SK-N-SH (cell line): ENCODE results near the gene HAGH. TPM values are rescaled to one million over a fixed set of nuclear protein-coding genes. Genes with fewer than 3 reads are reported as not detected.
A peak's percentile ranks its signal among the peaks of the same experiment; 100 is the strongest.
"Not testable (repeated sequence)": the region's sequence is repeated elsewhere in the genome, so short reads cannot be mapped to it uniquely, and the experiment has no call there.

Experiments used
- CTCF ChIA-PET: fragments of 300-600, 350-600 bp; formaldehyde crosslinking; extraction: SDS; loops from one replicate; lab custom pipeline; 2021; lab: Yijun Ruan, JAX
- POLR2A ChIA-PET: fragments of 350-600 bp; sonication (Branson Sonifier 250); formaldehyde crosslinking; extraction: SDS; loops from one replicate; lab custom pipeline; 2020; ENCODE audit warnings: antibody characterized with exemption, inconsistent platforms; lab: Yijun Ruan, JAX
- DNase-seq: peaks from one replicate; pipeline ENCODE4 v3.0.0; 2012
- H2AFZ ChIP-seq: fragments of 200-600 bp; sonication (generic); 2 replicates; pipeline ENCODE4 v1.8.1; 2016; ENCODE audit warnings: antibody characterized with exemption, mild to moderate bottlenecking, low read depth
- H3F3A ChIP-seq: fragments of 200-600 bp; sonication (generic); replicated peaks from 2 replicates; pipeline ENCODE3; 2016; ENCODE audit warnings: antibody characterized with exemption, mild to moderate bottlenecking; ENCODE audit not compliant: insufficient read depth
- H3K27ac ChIP-seq, 2 experiments: fragments of 200-500 bp in 1 of 2; fragments of 200-600 bp in 1 of 2; sonication (Bioruptor generic) in 1 of 2; sonication (generic), shearing (Covaris generic) in 1 of 2; 2 replicates each; pipeline versions ENCODE4 v1.5.1 to v1.6.1; 2014 to 2016; ENCODE audit warnings: low read depth in 2 of 2, inconsistent platforms in 1 of 2, low read length in 1 of 2, mild to moderate bottlenecking in 1 of 2, mixed read lengths in 1 of 2
- H3K27me3 ChIP-seq: fragments of 200-600 bp; sonication (generic), shearing (Covaris generic); 2 replicates; pipeline ENCODE4 v1.6.1; 2016; ENCODE audit warnings: mixed run types; ENCODE audit not compliant: insufficient read depth
- H3K36me3 ChIP-seq, 2 experiments: fragments of 200-500 bp in 1 of 2; fragments of 200-600 bp in 1 of 2; sonication (Bioruptor generic) in 1 of 2; sonication (generic) in 1 of 2; replicated peaks in 1 of 2; 2 replicates each; pipeline versions ENCODE3 to v1.5.1; 2014 to 2016; ENCODE audit warnings: low read length in 1 of 2, mild to moderate bottlenecking in 1 of 2; ENCODE audit not compliant: insufficient read depth in 2 of 2, control insufficient read depth in 1 of 2
- H3K4me1 ChIP-seq, 2 experiments: fragments of 200-500 bp in 1 of 2; fragments of 200-600 bp in 1 of 2; sonication (Bioruptor generic) in 1 of 2; sonication (generic), shearing (Covaris generic) in 1 of 2; 2 replicates each; pipeline versions ENCODE4 v1.5.1 to v1.6.1; 2014 to 2016; ENCODE audit warnings: low read depth in 1 of 2, low read length in 1 of 2, mixed run types in 1 of 2; ENCODE audit not compliant: insufficient read depth in 2 of 2, control insufficient read depth in 1 of 2
- H3K4me2 ChIP-seq: fragments of 200-600 bp; sonication (generic), shearing (Covaris generic); 2 replicates; pipeline ENCODE4 v1.6.1; 2017; ENCODE audit warnings: mixed run types
- H3K4me3 ChIP-seq, 2 experiments: fragments of 200-500 bp in 1 of 2; fragments of 200-600 bp in 1 of 2; sonication (Bioruptor generic) in 1 of 2; sonication (generic), shearing (Covaris generic) in 1 of 2; 2 replicates each; pipeline versions ENCODE4 v1.5.1 to v1.8.1; 2014 to 2016; ENCODE audit warnings: low read depth in 2 of 2, inconsistent platforms in 1 of 2, low read length in 1 of 2, mild to moderate bottlenecking in 1 of 2, mixed read lengths in 1 of 2, moderate library complexity in 1 of 2
- H3K79me2 ChIP-seq: fragments of 200-600 bp; sonication (generic); 2 replicates; pipeline ENCODE4 v1.8.1; 2017; ENCODE audit warnings: mild to moderate bottlenecking; ENCODE audit not compliant: insufficient read depth
- H3K9ac ChIP-seq: fragments of 200-600 bp; sonication (generic); 2 replicates; pipeline ENCODE4 v1.6.1; 2017; ENCODE audit warnings: mixed run types
- H3K9me2 ChIP-seq: fragments of 200-600 bp; sonication (generic); 2 replicates; pipeline ENCODE4 v1.6.1; 2017; ENCODE audit warnings: mixed run types
- H3K9me3 ChIP-seq: fragments of 200-600 bp; sonication (generic); 2 replicates; pipeline ENCODE4 v1.6.1; 2017; ENCODE audit warnings: mixed run types, mild to moderate bottlenecking, moderate library complexity
- H4K20me1 ChIP-seq: fragments of 200-600 bp; sonication (generic); 2 replicates; pipeline ENCODE4 v1.6.1; 2017; ENCODE audit warnings: mild to moderate bottlenecking, mixed run types; ENCODE audit not compliant: insufficient read depth
- CHD2 ChIP-seq: fragments of 150-350 bp; IDR thresholded peaks from 2 replicates; pipeline ENCODE4 v1.6.1; 2018; ENCODE audit warnings: low read length; ENCODE audit not compliant: partially characterized antibody
- EP300 ChIP-seq, 2 experiments: IDR thresholded peaks; 2 replicates each; pipeline versions ENCODE4 v1.4.0 to v1.6.1; 2012; ENCODE audit warnings: borderline replicate concordance in 1 of 2, low read depth in 1 of 2, low read length in 1 of 2
- EZH2phosphoT487 ChIP-seq: fragments of 200-600 bp; sonication (generic); IDR thresholded peaks from 2 replicates; pipeline ENCODE4 v1.6.1; 2017; ENCODE audit warnings: low read depth, mixed run types, mild to moderate bottlenecking, antibody characterized with exemption, moderate library complexity, borderline replicate concordance
- GATA2 ChIP-seq: sonication (generic); formaldehyde crosslinking; IDR thresholded peaks from 2 replicates; pipeline ENCODE4 v1.5.0; 2020; ENCODE audit warnings: mild to moderate bottlenecking, missing genetic modification reagents
- IRF3 ChIP-seq: fragments of 150-350 bp; IDR thresholded peaks from 2 replicates; pipeline ENCODE4 v1.6.1; 2016; ENCODE audit warnings: mild to moderate bottlenecking, low read depth, low read length
- MAX ChIP-seq: IDR thresholded peaks from 2 replicates; pipeline ENCODE4 v1.4.0; 2012; ENCODE audit warnings: low read depth
- MXI1 ChIP-seq: IDR thresholded peaks from 2 replicates; pipeline ENCODE4 v1.6.1; 2012; ENCODE audit warnings: mild to moderate bottlenecking, low read depth, low read length, improper control_type of control experiment
- NFIC ChIP-seq: IDR thresholded peaks from 2 replicates; pipeline ENCODE4 v1.4.0; 2012; ENCODE audit warnings: borderline replicate concordance
- NRF1 ChIP-seq: IDR thresholded peaks from 2 replicates; pipeline ENCODE4 v1.6.1; 2012; ENCODE audit warnings: low read depth, mild to moderate bottlenecking, low read length
- PBX3 ChIP-seq: IDR thresholded peaks from 2 replicates; pipeline ENCODE4; 2012
- RXRA ChIP-seq: IDR thresholded peaks from 2 replicates; pipeline ENCODE4 v1.4.0; 2012; ENCODE audit warnings: low read depth, mild to moderate bottlenecking, borderline replicate concordance
- TCF12 ChIP-seq: IDR thresholded peaks from 2 replicates; pipeline ENCODE4 v1.4.0; 2012
- WGBS: methylation state at CpG from one replicate; pipeline ENCODE4 v1.1.6; 2017; ENCODE audit warnings: low lambda C conversion rate; 5-methylcytosine and 5-hydroxymethylcytosine counted together
- polyA plus RNA-seq, 3 experiments: library from polyadenylated mRNA; depleted of rRNA; stranded (reverse); fragments of >200 nt; gene quantifications; 2 replicates each; pipeline ENCODE4 v1.2.3, GENCODE V29; 2012

Gene HAGH
- polyA plus RNA-seq, 1 of the 3 experiments (the other 2 are of a cell fraction) = 138 TPM

- TF ChIP-seq PBX3 (peak; percentile 67), MAX (peak; percentile 95), GATA2 (peak; percentile 33), NRF1 (peak; percentile 22; the same call in 1 of the 2 replicates), RXRA (no peak), MXI1 (peak; percentile 87; the same call in 1 of the 2 replicates), CHD2 (peak; percentile 66), NFIC (no peak), EP300 (IDR thresholded peaks at IDR 0.05; ENCODE audit: borderline replicate concordance in 1 of 2, low read depth in 1 of 2, low read length in 1 of 2) (peak in 1 of 2 experiments; percentile 11; a peak in 1 of 4 replicates), IRF3 (peak; percentile 47), EZH2phosphoT487 (no peak)
Measured at GRCh38 chr16:1826691-1827573, at the start of gene HAGH, which contains the start of gene FAHD1 (continued).

GRCh38 chr16:1876066-1876465, 49.4 kb upstream of the HAGH start:
- H3K9me3 ChIP-seq, H2AFZ ChIP-seq, H3K27ac ChIP-seq, POLR2A ChIA-PET, DNase-seq, H3K9me2 ChIP-seq, H3K36me3 ChIP-seq, H3K27me3 ChIP-seq, H3K4me2 ChIP-seq, H3K9ac ChIP-seq, H3K4me1 ChIP-seq, H3F3A ChIP-seq, H3K4me3 ChIP-seq, H4K20me1 ChIP-seq, H3K79me2 ChIP-seq: not testable (repeated sequence)
- 83% methylated on average over 13 of the region's 13 CpGs for WGBS
- CTCF ChIA-PET = interaction anchor here (1.2 to 7.2 kb wide), 3 partner anchors 12 to 53 kb away, joined by 3 to 42 read pairs (median 8); no protein-coding TSS in a partner anchor

- Histone ChIP-seq H3K36me3 (no peaks in the 10 kb centered on the region), H3K27me3 (peaks cover 9% of the 10 kb centered on the region; the same call in 1 of the 2 replicates), H3K9me3 (no peaks in the 10 kb centered on the region), H3K27ac (no peak overlapping the region), H3K4me2 (no peak overlapping the region), H3K9me2 (no peaks in the 10 kb centered on the region), H2AFZ (no peak overlapping the region), H3F3A (no peaks in the 10 kb centered on the region), H3K4me1 (no peaks in the 10 kb centered on the region; a peak in 2 of 4 replicates), H4K20me1 (no peaks in the 10 kb centered on the region), H3K79me2 (no peaks in the 10 kb centered on the region), H3K4me3 (no peak overlapping the region), H3K9ac (no peak overlapping the region)
- CTCF ChIA-PET = interaction anchor here (2.2 to 7.2 kb wide), 3 partner anchors 11 to 55 kb away, joined by 8 to 42 read pairs (median 9); no protein-coding TSS in a partner anchor
- TF ChIP-seq TCF12 (no peak), MXI1 (no peak), GATA2 (no peak), CHD2 (no peak), NFIC (no peak)
- DNase-seq = no peak
- 57% methylated on average over 6 of the region's 6 CpGs for WGBS
- POLR2A ChIA-PET = no interaction called here
Measured at GRCh38 chr16:1874854-1875253, 48.2 kb upstream of the HAGH start.
